Measurements from ENCODE around the gene HPX.
"Not testable (repeated sequence)": the region's sequence is repeated elsewhere in the genome, so short reads cannot be mapped to it uniquely, and the experiment has no call there.

The HPX gene

DNA sequence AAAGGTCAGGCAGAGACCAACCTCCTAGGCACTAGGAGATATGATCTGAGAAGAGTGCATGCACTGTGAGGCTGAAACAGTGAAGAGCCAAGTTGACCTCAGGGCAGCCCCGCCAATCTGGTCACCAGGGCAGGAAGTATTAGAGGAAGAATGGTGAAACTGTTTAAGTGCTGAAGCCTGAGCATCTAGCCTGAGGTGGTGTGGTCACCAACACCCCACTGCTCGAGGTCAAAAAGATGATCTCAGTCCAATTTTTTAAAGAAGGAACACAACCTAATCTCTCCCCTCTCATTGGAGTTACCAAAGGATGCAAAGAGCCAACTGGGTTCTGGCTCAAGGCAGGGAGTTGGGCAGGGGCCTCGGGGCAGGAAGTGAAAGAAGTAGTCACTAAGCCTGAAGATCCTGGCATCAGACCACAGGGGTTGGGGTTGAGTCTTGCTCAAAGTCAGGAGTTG lies 25.9 kb downstream of the HPX start:
- no peak for DNase-seq (ENCODE audit: low read depth)

DNA sequence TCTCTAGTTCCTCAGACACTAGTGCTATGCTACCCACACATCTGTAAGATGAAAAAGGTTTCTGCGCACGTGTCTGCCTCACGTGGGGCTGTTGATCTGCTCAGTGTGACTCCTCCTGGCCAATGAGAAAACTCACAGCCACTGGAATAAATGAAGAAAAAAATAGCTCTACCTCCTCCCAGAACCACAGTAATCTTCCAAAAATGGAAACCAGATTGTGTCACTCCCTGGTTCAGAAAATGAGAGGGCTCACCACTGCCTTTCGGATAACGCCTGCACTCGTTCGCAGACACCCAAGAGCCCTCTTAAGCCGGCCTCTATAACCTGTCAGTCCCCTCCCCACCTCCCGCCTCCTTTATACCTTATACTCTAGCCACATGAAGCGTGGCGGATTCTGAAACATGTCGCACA lies 27.0 kb downstream of the HPX start:
- no peak for DNase-seq (ENCODE audit: low read depth)

DNA sequence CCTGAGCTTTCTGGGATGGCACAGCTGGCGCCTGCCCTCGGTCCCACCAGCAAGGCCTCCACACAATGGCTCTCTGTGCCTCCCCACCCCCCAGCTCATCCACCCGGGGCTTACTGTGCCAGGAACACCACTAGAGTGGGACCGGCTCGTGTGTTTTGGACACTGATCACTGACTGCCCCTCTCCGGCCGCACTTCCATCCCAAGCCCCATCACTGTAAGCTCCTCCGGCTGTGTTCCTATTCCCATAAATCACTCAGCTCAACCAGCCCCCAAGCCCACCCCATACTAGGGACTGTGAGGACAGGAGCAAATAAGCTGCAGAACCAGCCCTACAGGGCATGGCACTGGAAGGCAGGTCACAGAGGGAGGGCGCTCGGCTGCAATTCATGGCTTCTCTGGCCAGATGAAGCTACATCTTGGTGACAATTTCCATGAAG lies 29.2 kb downstream of the HPX start:
- no peak for DNase-seq (ENCODE audit: low read depth)

DNA sequence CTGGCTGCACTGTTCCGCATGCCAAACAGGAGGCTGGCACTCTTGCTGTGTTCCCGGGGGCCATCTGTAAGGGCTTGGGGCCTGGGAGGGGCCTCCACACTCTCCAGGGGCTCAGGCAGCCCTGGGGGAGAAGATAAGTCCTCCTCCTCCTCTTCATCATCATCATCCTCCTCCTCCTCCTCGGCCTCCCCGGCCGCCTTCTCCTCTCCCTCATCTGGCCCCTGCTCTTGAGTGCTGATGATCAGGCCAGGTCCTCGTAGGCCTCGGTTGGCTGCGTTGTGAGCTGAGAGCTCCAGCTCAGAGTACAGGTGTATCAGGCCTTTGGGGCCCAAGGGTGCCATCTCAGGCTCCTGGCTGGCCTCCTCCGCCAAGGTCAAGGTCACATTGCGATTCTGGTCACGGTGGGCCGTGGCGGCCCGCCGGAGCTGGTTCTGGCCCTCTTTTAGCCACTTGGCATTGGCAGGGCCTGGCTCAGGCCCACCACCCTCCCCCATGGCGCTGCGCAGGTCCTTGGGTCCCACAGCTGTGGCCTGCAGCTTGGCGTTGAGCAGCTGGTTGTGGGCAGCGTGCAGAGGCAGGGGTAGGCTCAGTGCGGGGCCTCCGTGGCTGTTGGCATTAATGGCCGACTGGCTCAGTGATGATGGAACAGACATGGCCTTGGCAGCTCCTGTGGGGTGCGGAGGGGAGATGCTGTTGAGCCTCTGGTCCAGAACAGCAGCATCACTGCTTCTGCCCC lies 29.9 kb downstream of the HPX start:
- DNase-seq (ENCODE audit: low read depth): no peak

DNA sequence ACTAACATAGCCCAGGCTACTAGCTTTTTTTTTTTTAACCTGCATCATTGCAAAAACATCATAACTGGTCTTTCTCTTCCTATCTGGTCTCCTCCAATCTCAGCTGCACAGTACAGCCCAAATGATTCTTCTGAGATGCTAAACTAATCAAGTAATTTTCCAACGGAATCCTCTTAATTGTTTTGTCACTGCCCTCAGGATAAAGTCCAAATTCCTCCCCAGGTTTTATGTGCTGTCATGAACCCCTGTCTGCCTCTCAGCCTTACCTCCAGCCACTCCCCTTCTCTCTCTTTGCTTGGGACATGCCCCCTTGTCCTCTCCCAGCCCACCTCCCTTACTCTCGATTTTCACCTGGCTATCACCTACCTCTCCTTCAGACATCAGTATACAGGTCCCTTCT lies 34.4 kb downstream of the HPX start:
- DNase-seq (ENCODE audit: low read depth): no peak

DNA sequence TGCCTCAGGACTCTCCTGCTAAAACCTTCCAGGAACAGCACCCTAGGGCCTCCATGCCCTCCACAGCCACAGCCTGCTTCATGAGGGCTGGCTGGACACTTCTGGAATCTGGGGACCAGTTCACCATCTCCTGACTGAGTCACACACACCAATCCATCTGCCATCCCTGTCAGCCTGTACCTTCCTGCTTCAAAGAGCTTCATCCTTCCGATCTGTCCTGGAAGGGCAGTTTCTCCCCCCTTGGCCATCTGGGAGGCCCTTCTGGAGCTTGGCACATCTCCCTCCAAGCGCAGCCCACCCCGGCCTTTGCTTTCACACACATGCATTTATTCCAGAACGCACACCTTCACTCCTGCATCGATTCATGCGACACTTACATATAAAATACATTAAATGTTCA lies 34.9 kb downstream of the HPX start:
- no peak for DNase-seq (ENCODE audit: low read depth)

DNA sequence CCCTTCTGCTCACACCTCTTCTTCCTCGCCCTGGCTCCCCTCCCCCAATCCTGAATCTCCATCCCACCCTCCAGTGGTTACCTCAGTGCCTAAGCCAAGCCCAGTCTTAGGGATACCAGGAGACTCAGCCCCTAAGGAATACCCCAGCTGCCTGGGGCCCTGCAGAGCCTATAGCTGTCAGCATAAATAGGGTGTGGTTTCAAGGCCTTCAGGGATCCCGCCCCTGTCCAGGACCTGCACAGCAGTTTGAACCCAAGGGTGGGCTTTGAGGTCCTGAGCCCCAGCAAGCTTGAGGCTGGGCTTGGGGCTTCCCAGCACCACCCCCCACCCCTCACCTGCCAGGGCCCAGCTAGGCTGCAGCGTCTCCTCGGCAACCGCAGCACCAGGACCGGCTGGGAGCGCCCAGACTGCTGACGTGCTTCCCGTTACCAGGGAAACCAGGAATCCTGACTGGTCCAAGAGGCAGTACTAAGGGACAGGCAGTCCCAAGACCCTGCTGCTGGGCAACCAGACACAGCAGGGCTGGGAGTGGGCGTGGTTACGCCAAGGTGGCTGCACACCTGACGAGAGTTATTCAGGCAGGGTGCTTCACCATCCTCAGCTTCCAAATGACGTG lies 35.6 kb downstream of the HPX start:
- DNase-seq (ENCODE audit: low read depth): peak; percentile 50

DNA sequence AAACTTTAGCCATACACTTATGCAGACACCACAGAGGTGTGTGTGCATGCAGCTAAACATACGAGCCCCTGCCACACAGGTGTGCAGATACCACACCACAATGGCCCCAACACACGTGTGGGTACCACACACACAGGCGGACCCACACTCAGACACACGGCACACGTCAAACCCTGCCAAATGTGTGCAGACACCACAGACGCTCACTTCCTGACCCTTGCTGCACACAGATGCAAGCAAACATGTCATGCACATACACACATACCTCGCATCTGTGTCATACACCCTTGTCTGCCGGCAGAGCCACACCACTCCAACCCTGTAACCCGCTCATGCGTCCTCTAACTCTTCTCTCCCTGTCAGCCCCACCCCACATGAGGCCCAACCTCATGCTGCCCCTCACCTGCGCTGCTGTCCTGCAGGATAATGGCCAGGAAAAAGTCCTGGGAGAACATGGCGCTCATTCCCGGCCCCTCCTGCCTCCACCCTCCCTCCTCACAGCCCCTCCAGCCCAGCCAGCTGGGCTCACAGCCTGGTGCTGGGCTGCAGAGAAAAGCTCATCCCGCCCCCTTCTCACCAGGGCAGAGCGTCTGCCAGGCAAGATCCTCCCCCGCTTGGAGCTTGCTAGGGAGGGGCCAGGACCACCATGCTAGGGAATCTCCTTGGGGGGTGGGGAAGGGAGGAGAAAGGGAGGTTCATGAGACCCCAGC lies 36.3 kb downstream of the HPX start:
- DNase-seq (ENCODE audit: low read depth): peak; percentile 40

DNA sequence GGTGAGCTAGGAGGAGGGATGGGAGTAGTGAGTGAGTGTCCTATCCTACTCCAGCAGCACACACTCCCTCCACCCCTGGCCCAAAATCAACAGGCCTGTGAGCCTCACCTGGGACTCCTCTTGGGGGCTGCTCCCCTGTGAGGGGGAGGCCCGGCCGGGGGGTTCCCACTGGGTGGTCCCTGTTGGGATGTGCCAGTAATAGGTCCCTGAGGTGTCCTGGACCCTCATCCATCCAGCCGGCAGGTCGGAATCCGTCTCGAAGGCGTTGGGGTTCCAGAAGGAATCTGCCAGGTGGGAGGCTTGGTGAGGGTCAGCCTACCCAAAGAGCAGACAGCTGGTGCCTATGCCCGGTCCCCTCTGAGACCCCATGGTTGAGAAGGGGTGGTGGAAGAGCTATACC lies 37.2 kb downstream of the HPX start:
- DNase-seq (ENCODE audit: low read depth): no peak

DNA sequence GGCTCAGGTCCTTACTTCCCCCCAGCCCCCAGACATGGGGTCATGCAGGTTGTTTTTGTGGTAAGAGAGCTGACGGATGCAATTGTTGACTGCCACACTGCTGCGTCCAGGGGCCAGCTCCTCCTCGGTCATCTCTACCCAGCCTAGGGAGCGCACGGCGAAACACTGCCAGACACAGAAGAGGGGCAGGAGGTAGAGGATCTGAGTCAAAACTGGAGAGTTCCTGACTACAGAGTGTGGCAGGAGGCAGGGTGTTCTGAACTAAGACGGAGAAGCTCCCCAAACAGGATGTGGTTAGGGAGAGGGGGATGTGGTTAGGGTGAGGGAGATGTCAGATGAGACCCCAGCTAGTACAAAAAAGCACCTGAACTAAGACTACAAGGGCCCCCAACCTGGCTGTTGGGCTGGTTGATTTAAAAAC lies 38.2 kb downstream of the HPX start:
- DNase-seq (ENCODE audit: low read depth): peak; percentile 57

DNA sequence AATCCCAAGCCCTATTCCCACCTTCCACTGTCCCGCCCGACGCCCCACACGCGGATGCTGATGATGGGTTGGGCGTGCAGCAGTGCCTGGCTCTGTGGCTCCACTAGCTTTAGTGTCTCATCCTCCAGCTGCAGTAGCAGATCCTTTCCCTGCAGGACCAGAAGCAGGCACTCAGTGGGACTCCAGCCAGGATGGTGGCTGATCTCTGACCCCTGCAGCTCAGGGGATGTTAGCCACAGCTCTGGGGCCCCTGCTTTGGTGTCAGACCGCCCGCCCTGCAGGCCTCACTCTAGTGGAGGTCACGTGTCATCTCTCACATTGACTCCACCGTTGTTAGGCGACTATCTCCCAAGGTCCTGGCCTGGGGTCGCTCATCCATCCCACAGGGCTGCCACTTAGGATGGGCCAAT lies 38.7 kb downstream of the HPX start:
- no peak for DNase-seq (ENCODE audit: low read depth)

DNA sequence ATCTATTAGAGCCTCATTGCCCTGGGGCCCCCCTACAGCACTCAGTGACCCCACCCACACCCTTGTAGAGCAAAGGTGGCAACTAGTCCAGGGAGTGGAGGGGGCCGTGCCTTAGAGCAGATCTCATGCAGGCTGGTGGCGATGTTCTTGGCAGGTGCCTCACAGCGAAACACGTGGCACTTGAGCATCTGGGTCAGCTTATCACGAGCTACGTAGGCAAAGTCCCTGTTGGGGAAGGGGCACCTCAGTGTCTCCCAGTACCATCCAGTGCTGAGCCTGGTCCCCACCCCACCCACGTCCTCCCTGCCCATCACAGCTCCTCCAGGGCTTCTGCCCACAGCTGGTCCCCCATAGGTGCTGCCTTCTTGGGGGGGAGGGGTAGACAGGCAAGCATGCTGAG lies 39.3 kb downstream of the HPX start:
- DNase-seq (ENCODE audit: low read depth): no peak

DNA sequence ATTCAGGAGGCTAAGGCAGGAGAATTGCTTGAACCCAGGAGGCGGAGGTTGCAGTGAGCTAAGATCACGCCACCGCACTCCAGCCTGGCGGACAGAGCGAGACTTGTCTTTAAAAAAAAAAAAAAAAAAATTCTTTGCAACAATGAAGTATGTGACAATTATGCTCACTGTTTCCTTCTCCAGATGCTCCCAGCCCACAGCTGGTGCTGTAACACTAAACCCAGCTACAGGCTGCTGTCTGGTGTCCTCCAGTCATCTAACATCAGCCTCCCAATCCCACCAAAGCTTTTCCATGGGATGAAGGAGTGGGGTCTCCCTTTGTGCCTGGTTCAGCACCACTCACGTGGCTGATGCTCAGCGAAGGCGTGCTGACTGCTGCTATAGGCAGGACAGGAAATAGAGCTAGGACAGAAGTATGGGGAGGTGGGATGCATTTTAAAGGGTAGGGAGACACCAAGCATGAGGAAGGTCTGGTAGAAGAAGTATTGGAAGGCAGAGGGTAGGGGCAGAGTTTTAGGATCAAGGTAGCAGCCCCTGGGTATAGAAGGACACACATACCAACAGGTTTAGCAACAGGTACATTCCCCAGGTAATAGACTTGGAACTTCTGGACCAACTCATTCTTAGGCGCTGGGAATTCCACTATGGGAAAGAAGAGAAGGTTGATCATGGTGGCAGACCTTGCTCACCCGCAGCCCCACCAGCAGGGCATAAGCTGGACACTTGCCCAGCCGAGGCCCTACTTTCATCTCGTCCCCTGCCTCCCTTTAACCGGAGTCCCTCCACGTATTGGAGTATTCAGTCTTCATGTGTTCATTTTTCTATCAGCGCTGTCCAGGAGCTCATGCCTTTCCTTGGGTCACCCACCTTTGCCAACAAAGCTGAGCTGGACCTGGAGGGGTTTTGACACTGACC lies 40.1 kb downstream of the HPX start:
- DNase-seq (ENCODE audit: low read depth): no peak

DNA sequence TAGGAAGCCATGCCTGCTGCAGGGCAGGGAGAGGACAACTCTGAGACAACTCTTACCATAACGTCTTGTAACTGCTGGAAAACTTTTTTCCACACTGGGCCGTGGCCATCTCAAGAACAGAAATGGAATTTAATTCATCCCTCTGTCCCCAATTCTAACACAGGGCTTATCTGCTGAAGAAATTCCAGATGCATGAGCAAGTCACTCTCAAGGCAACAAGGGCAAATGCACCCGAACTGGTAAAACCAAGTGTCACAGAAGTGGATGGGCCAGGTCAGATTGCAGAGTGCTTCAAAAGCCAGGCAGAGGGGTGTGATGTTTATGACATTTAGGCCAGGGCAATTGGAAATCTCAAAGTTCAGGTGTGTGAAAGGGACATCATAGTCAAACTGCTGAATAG lies 43.2 kb downstream of the HPX start:
- DNase-seq (ENCODE audit: low read depth): peak; percentile 45

DNA sequence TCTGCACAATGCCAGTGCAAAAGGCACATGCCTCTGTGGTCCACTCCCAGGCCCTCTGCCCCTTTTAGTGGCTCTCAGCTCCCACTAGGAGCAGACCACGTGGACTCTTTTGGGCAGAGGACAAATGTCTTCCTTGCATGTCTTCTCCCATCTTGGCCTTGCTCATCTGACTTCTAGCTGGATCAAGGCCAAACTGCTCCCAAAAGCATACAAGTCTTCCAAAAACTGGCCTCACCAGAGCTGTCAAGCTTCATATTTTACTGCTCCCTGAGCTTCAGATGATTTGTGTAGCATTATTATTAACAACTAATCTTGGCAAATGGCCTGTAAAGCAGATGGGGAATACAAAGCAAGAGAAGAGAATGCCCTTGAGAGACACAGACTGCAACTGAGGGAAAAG lies 43.6 kb downstream of the HPX start:
- DNase-seq (ENCODE audit: low read depth): no peak

DNA sequence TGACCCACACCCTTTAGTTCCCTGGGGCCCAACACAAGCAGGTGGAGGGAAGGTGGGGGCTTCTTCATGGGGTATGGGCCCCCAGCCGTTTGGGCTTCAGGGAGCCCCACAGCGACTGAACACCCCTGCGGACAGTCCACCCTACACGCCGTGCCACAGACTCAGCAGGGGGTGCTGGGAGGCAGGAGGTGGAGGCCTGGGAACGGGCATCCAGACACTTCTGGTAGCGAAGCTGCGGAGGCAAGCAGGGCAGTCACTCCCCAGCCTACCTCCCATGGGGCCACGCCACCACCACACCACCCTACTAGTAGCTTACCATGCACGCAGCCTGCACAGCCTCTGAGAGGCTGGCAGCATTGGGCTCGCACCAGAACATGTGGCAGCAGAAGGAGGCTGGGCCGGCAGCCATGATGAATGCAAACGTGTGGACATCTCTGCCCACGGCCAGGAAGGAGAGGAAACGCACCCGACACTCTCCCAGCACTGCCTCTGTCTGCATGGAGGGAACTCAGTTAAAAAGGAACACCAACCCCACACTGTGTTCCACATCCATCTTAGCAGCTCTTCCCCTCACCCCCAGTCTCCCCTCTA lies 45.2 kb downstream of the HPX start:
- DNase-seq (ENCODE audit: low read depth): no peak

DNA sequence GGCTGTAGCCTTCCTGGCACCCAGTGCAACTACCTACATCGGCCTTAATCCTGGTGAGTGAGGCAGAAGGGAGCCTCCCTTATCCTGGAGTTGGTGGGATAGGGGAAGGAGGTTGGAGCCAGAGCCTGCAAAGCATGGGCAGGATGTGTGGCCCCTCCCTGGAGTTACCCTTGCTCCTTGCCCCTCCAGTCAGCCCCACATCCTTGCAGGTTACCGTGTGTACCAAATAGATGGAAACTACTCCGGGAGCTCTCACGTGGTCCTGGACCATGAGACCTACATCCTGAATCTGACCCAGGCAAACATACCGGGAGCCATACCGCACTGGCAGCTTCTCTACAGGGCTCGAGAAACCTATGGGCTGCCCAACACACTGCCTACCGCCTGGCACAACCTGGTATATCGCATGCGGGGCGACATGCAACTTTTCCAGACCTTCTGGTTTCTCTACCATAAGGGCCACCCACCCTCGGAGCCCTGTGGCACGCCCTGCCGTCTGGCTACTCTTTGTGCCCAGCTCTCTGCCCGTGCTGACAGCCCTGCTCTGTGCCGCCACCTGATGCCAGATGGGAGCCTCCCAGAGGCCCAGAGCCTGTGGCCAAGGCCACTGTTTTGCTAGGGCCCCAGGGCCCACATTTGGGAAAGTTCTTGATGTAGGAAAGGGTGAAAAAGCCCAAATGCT lies 46.7 kb downstream of the HPX start:
- no peak for DNase-seq (ENCODE audit: low read depth)

DNA sequence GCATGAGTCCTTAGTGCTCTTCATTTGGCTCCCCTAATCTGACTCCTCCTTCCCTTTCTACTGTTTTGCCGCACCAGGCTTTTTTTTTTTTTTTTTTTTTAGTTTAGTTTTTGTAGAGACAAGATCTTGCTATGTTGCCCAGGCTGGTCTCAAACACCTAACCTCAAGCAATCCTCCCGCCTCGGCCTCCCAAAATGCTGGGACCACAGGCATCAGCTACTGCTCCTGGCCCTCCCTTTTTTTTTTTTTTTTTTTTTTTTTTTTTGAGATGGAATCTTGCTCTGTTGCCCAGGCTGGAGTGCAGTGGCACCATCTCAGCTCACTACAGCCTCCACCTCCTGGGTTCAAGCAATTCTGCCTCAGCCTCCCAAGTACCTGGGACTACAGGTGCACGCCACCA lies 48.5 kb downstream of the HPX start:
- not testable (repeated sequence) for DNase-seq (ENCODE audit: low read depth)

DNA sequence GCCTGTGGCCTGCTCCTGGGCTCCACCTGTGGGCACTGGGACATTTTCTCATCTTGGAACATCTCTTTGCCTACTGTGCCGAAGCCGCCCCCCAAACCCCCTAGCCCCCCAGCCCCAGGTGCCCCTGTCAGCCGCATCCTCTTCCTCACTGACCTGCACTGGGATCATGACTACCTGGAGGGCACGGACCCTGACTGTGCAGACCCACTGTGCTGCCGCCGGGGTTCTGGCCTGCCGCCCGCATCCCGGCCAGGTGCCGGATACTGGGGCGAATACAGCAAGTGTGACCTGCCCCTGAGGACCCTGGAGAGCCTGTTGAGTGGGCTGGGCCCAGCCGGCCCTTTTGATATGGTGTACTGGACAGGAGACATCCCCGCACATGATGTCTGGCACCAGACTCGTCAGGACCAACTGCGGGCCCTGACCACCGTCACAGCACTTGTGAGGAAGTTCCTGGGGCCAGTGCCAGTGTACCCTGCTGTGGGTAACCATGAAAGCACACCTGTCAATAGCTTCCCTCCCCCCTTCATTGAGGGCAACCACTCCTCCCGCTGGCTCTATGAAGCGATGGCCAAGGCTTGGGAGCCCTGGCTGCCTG lies 49.2 kb downstream of the HPX start:
- DNase-seq (ENCODE audit: low read depth): no peak

DNA sequence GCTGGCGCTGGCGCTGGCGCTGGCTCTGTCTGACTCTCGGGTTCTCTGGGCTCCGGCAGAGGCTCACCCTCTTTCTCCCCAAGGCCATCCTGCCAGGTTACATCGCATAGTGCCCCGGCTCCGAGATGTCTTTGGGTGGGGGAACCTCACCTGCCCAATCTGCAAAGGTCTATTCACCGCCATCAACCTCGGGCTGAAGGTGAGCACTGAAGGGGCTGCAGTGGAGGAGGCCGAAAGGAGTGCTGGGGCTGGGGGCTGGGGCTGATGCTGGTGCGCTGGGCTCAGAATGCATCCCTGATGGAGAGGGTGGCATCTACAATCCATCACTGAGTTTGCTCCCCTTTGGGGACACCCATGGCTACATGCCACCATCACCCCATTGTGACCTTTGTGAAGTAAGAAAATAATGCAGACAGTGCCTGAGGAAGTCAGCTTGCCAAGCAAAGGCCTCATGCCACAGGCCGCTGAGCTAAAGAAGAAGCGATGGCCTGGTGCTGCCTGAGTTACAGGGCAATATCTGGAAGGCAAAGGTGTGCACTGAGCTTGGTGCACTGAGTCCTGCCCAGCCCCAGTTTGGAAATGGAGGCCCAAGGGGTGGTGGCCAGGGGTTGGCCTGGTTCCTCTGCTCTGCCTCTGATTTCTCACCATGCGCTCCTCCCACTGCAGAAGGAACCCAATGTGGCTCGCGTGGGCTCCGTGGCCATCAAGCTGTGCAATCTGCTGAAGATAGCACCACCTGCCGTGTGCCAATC lies 49.9 kb downstream of the HPX start:
- DNase-seq (ENCODE audit: low read depth): no peak
